Activated naive CD4-positive, alpha-beta T cell treated with anti-CD3 and anti-CD28 coated beads, Interleukin-2, amount 50 U/mL, for 72 hours (primary cell): ENCODE measurements around the gene IFNL1. TPM values are rescaled to one million over a fixed set of nuclear protein-coding genes. Genes with fewer than 3 reads are reported as not detected.
"Not testable (repeated sequence)": the region's sequence is repeated elsewhere in the genome, so short reads cannot be mapped to it uniquely, and the experiment has no call there.

ENCODE experiments used
- ATAC-seq, 2 donors: fragments of 150-1000 bp; cut with Tn5 transposase; 2 replicates each; pipeline ENCODE4 v1.10.0; 2021; ENCODE audit warnings: mild to moderate bottlenecking in 2 of 2, moderate library complexity in 2 of 2
- DNase-seq, 2 donors: peaks; one replicate each; pipeline ENCODE4 v3.0.0; 2021 to 2022; ENCODE audit warnings: low spot score in 2 of 2
- H3K27ac Mint-ChIP-seq, 2 donors: one replicate each; pipeline ENCODE4 v1.8.0; 2022; ENCODE audit warnings: mild to moderate bottlenecking in 2 of 2, mixed read lengths in 2 of 2
- H3K36me3 Mint-ChIP-seq, 2 donors: one replicate each; pipeline ENCODE4 v1.8.0; 2022; ENCODE audit warnings: mixed read lengths in 2 of 2
- H3K9me3 Mint-ChIP-seq, 2 donors: one replicate each; pipeline ENCODE4 v1.8.0; 2022; ENCODE audit warnings: mixed read lengths in 2 of 2
- total RNA-seq, 2 donors: library from RNA; stranded (reverse); gene quantifications; one replicate each; pipeline ENCODE4 v1.2.3, GENCODE V29; 2022

The IFNL1 gene
- total RNA-seq, 2 donors from 2014 or later = 1.8 TPM; not detected in 1

GRCh38 chr19:39301021-39301420 lies 4.8 kb downstream of the IFNL1 start:
- ATAC-seq = no peak
- H3K27ac Mint-ChIP-seq = no peak overlapping the region

GRCh38 chr19:39301562-39301961 lies 5.4 kb downstream of the IFNL1 start:
- DNase-seq (no peak), ATAC-seq (no peak)
- H3K9me3 Mint-ChIP-seq = no peaks in the 10 kb centered on the region
- H3K27ac Mint-ChIP-seq = no peak overlapping the region
- H3K36me3 Mint-ChIP-seq = no peaks in the 10 kb centered on the region

More at GRCh38 chr19:39301021-39301420, 4.8 kb downstream of the IFNL1 start:
- no peaks in the 10 kb centered on the region for H3K9me3 Mint-ChIP-seq
- no peak for DNase-seq
- no peaks in the 10 kb centered on the region for H3K36me3 Mint-ChIP-seq

- ATAC-seq (no peak), DNase-seq (no peak)
- Mint-ChIP-seq H3K36me3 (no peaks in the 10 kb centered on the region), H3K9me3 (no peaks in the 10 kb centered on the region), H3K27ac (no peak overlapping the region)
These were observed 7.4 kb downstream of the IFNL1 start for GRCh38 chr19:39303373-39304184.

GRCh38 chr19:39304185-39304513 lies 7.9 kb downstream of the IFNL1 start:
- no peaks in the 10 kb centered on the region for H3K9me3 Mint-ChIP-seq
- H3K27ac Mint-ChIP-seq = no peak overlapping the region
- ATAC-seq (no peak), DNase-seq (no peak)
- H3K36me3 Mint-ChIP-seq = no peaks in the 10 kb centered on the region

- DNase-seq (no peak), ATAC-seq (peak in 1 of 2 donors; percentile 24)
- Mint-ChIP-seq H3K36me3 (no peaks in the 10 kb centered on the region), H3K9me3 (no peaks in the 10 kb centered on the region), H3K27ac (no peak overlapping the region)
These were observed 8.7 kb downstream of the IFNL1 start for GRCh38 chr19:39304701-39305571.

GRCh38 chr19:39306075-39306474 lies 9.9 kb downstream of the IFNL1 start:
- ATAC-seq (no peak), DNase-seq (no peak)
- no peak overlapping the region for H3K27ac Mint-ChIP-seq
- H3K36me3 Mint-ChIP-seq = no peaks in the 10 kb centered on the region
- H3K9me3 Mint-ChIP-seq = no peaks in the 10 kb centered on the region

- peaks cover 0 to 4% of the 10 kb centered on the region in 2 donors for H3K36me3 Mint-ChIP-seq
- DNase-seq = peak in 1 of 2 donors; percentile 47
- H3K27ac Mint-ChIP-seq = no peak overlapping the region
- ATAC-seq = no peak
- H3K9me3 Mint-ChIP-seq = no peaks in the 10 kb centered on the region
These were observed 11.0 kb downstream of the IFNL1 start for GRCh38 chr19:39307046-39307821.

- peak in 1 of 2 donors; percentile 52 for DNase-seq
- Mint-ChIP-seq H3K36me3 (peaks cover 4 to 5% of the 10 kb centered on the region in 2 donors), H3K9me3 (no peaks in the 10 kb centered on the region), H3K27ac (no peak overlapping the region)
- ATAC-seq = no peak
These were observed 11.8 kb downstream of the IFNL1 start for GRCh38 chr19:39307822-39308530.

GRCh38 chr19:39308531-39309304 lies 12.5 kb downstream of the IFNL1 start:
- peaks cover 6 to 9% of the 10 kb centered on the region in 2 donors for H3K36me3 Mint-ChIP-seq
- no peak overlapping the region for H3K27ac Mint-ChIP-seq
- DNase-seq = peak in 1 of 2 donors; percentile 49
- H3K9me3 Mint-ChIP-seq = no peaks in the 10 kb centered on the region
- no peak for ATAC-seq

- not testable (repeated sequence) for H3K36me3 Mint-ChIP-seq, DNase-seq, ATAC-seq, H3K9me3 Mint-ChIP-seq, H3K27ac Mint-ChIP-seq
These were observed 13.1 kb downstream of the IFNL1 start for GRCh38 chr19:39309305-39309670.

- Mint-ChIP-seq H3K27ac (no peak overlapping the region), H3K9me3 (no peaks in the 10 kb centered on the region), H3K36me3 (peaks cover 7 to 10% of the 10 kb centered on the region in 2 donors)
- DNase-seq (no peak), ATAC-seq (no peak)
These were observed 14.5 kb downstream of the IFNL1 start for GRCh38 chr19:39310558-39311311.

GRCh38 chr19:39314016-39314728 lies 18.0 kb downstream of the IFNL1 start:
- Mint-ChIP-seq H3K27ac (no peak overlapping the region), H3K36me3 (peaks cover 10% of the 10 kb centered on the region in 2 donors), H3K9me3 (no peaks in the 10 kb centered on the region)
- ATAC-seq (no peak), DNase-seq (no peak)

- DNase-seq (no peak), ATAC-seq (no peak)
- Mint-ChIP-seq H3K27ac (peak overlapping the region; percentile 44 to 78), H3K9me3 (no peaks in the 10 kb centered on the region), H3K36me3 (peaks cover 10% of the 10 kb centered on the region in 2 donors)
These were observed 19.7 kb downstream of the IFNL1 start for GRCh38 chr19:39315933-39316332.

- H3K27ac Mint-ChIP-seq = peak overlapping the region in 1 of 2 donors; percentile 44
- H3K36me3 Mint-ChIP-seq = peaks cover 9 to 10% of the 10 kb centered on the region in 2 donors
- DNase-seq = no peak
- ATAC-seq = no peak
- H3K9me3 Mint-ChIP-seq = no peaks in the 10 kb centered on the region
These were observed 20.6 kb downstream of the IFNL1 start for GRCh38 chr19:39316627-39317321.
